Cardiac muscle cell (in vitro differentiated cells and primary cell): ENCODE data around the gene SLCO2A1. TPM values are rescaled to one million over a fixed set of nuclear protein-coding genes. Genes with fewer than 3 reads are reported as not detected.

Experiments used
- DNase-seq, 2 donors: peaks; one replicate each; pipeline versions ENCODE4 v3.0.0 to v3.0.0-alpha.2; 2010 to 2017; ENCODE audit warnings: low read depth in 1 of 2, low spot score in 1 of 2
- H3K27ac ChIP-seq: fragments of 200-600 bp; sonication (generic); 2 replicates; pipeline ENCODE4 v1.5.1; 2016
- H3K27me3 ChIP-seq: fragments of 200-600 bp; sonication (generic); 2 replicates; pipeline ENCODE4 v1.6.0; 2016; ENCODE audit warnings: control low read depth
- H3K36me3 ChIP-seq: fragments of 200-600 bp; sonication (generic); 2 replicates; pipeline ENCODE4 v1.5.1; 2016; ENCODE audit warnings: control low read depth
- H3K4me1 ChIP-seq: fragments of 200-600 bp; sonication (generic); 2 replicates; pipeline ENCODE4 v1.8.1; 2017; ENCODE audit warnings: low read depth, mild to moderate bottlenecking, mixed run types
- H3K4me3 ChIP-seq: fragments of 200-600 bp; sonication (generic); 2 replicates; pipeline ENCODE4 v1.5.1; 2016; ENCODE audit warnings: mild to moderate bottlenecking
- H3K9me3 ChIP-seq: fragments of 200-600 bp; sonication (generic); 2 replicates; pipeline ENCODE4 v1.5.1; 2017; ENCODE audit warnings: low read depth, mild to moderate bottlenecking, control low read depth
- polyA plus RNA-seq: library from polyadenylated mRNA; unstranded; fragments of >200 nt; fragmentation: Nextera tagmentation; extraction: Ambion mirVana; gene quantifications from 2 replicates; pipeline ENCODE4 v1.2.1, GENCODE V29; 2016
- total RNA-seq: library from RNA; depleted of rRNA; stranded (reverse); fragments of >200 nt; gene quantifications from 2 replicates; pipeline ENCODE4 v1.2.3, GENCODE V29; 2016
- TF ChIP-seq, protein P1 (sequence below): IDR thresholded peaks from 2 replicates; pipeline ENCODE4 v1.5.1; 2012; ENCODE audit warnings: low read depth, mild to moderate bottlenecking, low read length

The SLCO2A1 gene
- total and polyA plus RNA-seq, 2 experiments from 2014 or later = 5.1 to 6.1 TPM

DNA sequence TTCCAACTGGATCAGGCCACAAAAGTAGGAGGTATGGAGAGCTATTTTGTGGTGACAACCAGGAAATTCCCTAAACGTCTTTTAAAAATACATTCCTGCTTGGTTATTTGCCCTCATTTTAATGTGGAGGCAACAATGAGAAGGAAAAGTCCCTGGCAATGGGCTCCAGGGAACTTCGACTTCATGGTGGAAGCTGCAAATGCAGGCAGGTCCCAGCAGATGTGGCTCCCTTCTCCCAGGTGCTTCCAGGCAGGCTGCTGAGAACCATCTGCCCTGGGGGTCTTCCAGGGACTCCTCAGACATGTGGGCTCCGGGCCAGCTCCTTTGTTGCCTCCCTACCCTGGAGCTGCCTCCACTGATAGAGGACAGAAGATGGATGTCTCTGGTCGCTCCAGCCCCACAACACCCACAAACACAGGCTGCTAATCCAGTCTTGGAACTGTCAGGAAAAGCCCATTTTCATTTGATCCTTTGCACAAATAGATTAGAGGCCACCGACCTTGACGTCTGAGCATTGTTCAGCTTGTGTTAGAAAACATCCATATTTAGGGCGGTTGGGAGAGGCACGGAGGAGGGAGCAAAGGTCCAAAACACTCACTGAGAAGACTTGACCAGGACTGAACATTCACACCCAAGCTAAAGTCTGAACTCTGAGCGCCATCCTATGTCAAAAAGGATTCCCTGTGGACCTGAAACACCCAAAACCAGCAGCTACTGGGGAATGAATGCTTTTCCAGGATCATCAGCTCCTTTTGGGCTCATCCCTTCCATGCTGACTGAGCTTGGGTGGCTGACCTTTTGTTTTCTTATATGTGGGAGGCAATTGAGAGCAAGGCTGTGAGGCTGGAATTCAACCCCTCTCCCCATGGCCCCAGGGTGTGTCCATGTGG, 30.2 kb upstream of the SLCO2A1 start:
- Histone ChIP-seq H3K27ac (no peak overlapping the region), H3K36me3 (no peaks in the 10 kb centered on the region), H3K27me3 (no peaks in the 10 kb centered on the region), H3K4me1 (peaks cover 5% of the 10 kb centered on the region), H3K9me3 (no peaks in the 10 kb centered on the region), H3K4me3 (no peak overlapping the region)
- DNase-seq = no peak
- TF ChIP-seq, protein P1, sequence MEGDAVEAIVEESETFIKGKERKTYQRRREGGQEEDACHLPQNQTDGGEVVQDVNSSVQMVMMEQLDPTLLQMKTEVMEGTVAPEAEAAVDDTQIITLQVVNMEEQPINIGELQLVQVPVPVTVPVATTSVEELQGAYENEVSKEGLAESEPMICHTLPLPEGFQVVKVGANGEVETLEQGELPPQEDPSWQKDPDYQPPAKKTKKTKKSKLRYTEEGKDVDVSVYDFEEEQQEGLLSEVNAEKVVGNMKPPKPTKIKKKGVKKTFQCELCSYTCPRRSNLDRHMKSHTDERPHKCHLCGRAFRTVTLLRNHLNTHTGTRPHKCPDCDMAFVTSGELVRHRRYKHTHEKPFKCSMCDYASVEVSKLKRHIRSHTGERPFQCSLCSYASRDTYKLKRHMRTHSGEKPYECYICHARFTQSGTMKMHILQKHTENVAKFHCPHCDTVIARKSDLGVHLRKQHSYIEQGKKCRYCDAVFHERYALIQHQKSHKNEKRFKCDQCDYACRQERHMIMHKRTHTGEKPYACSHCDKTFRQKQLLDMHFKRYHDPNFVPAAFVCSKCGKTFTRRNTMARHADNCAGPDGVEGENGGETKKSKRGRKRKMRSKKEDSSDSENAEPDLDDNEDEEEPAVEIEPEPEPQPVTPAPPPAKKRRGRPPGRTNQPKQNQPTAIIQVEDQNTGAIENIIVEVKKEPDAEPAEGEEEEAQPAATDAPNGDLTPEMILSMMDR = no peak

DNA sequence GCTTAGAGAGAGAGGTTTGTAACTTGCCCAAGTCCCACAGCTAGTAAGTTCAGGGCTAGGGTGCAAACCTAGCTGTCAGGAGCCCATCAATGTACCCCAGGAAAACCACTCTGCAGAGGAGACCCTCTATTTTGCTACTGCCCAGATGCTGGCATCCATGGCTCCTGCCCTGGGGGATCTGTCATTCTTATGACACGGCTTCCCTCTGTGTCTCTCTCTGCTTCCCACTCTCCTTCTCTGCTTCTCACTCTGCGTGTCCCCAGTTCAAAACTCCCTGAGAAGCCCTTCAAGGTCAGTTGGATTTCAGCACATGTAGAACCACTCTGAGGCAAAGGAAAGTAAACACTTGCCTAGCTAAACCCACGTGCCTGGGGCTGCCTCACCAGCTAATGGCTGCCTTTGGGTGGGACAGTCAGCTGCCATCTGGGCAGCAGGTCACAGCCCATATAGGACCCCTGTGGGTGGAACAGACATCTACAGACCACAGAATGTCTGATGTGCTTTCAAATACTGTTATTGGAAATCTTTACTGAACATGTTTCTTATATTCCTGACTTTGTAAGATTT, 29.4 kb upstream of the SLCO2A1 start:
- no peak overlapping the region for H3K4me3 ChIP-seq
- no peaks in the 10 kb centered on the region for H3K27me3 ChIP-seq
- TF ChIP-seq, protein P1 = no peak
- no peak for DNase-seq
- H3K9me3 ChIP-seq = no peaks in the 10 kb centered on the region
- peaks cover 5% of the 10 kb centered on the region for H3K4me1 ChIP-seq
- no peaks in the 10 kb centered on the region for H3K36me3 ChIP-seq
- no peak overlapping the region for H3K27ac ChIP-seq

DNA sequence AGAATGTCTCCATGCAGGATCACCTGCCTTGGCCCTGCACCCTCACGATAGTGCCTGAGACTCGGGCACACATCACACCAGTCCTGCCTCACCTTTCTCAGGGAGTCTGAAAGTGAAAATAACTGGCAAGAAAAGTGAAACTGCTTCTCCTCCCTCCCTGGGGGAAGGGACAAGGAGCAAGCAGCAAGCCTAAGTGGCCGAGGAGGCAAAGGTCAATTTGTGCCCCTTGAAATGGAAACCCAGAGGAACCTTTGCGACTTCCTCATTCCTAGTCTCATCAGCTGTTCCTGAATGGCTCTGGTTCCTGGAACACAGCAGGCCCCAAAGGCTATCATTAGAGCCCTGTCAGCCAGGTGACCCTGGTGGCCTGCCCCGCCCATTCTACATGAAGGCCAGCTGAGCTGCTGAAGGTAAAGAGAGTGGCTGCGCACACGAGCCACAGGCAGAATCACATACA, 28.0 kb upstream of the SLCO2A1 start:
- TF ChIP-seq, protein P1 = no peak
- Histone ChIP-seq H3K27me3 (no peaks in the 10 kb centered on the region), H3K4me1 (peaks cover 5% of the 10 kb centered on the region), H3K27ac (no peak overlapping the region), H3K4me3 (no peak overlapping the region), H3K36me3 (no peaks in the 10 kb centered on the region), H3K9me3 (no peaks in the 10 kb centered on the region)
- DNase-seq = no peak

DNA sequence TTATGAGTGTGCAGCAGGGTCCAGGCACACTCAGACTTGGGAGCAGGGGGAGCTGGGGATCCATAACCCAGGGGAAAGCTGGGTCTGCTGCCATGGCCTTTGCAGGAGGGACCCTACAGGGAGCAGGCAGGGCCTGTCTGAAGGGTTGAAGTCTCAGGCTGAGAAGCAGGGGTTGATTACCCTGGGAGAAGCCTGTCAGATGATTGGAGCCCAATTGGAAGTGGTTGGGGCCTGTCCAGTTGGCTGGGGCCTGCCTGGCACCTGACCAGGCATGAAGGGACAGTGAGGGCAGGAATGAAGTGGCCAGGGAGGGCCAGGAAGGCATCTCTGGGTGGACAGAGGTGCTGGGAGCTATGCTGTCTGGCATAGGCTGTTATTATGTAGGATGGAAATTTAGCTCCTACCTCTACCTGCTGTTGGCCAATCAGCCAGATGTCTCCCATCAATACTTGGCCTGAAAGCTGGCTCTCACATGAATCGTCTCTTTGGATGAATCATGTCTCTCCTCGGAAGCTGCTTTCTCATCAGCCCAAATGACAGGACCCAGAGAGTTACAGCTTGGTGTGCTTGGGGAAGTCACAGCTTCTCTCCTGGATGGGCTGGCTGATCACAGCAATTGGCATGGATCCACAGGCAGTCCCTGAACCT, 27.4 kb upstream of the SLCO2A1 start:
- Histone ChIP-seq H3K27me3 (no peaks in the 10 kb centered on the region), H3K4me3 (no peak overlapping the region), H3K27ac (no peak overlapping the region), H3K36me3 (no peaks in the 10 kb centered on the region), H3K4me1 (peaks cover 5% of the 10 kb centered on the region), H3K9me3 (no peaks in the 10 kb centered on the region)
- TF ChIP-seq, protein P1 = no peak
- no peak for DNase-seq

DNA sequence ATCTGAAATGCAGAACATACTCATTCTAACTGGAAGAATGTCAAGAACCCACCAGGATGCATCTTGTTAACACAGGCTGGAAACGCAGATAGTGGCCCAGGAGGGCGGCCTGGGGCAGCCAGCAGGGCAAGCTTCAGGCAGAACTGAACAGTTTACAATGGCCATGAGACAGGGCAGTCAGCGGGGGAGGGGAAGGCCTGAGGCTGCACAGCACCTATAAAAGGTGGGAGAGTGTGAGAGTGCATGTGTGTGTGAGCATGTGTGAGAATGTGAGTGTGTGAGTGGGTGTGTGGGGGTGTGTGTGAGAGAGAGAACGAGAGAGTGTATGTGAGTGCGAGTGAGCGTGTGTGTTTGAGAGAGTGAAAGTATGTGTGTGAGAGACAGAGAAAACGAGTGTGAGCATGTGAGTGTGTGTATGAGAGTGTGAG, 26.8 kb upstream of the SLCO2A1 start:
- H3K9me3 ChIP-seq = no peaks in the 10 kb centered on the region
- no peaks in the 10 kb centered on the region for H3K36me3 ChIP-seq
- peak; percentile 26 to 64 for DNase-seq
- TF ChIP-seq, protein P1 = no peak
- no peaks in the 10 kb centered on the region for H3K27me3 ChIP-seq
- H3K4me3 ChIP-seq = no peak overlapping the region
- no peak overlapping the region for H3K27ac ChIP-seq
- H3K4me1 ChIP-seq = peaks cover 5% of the 10 kb centered on the region
